Liver (tissue), 3 donors: ENCODE data around the gene BLVRA.

Experiments used
- JUND ChIP-seq, 2 donors: IDR thresholded peaks; 2 replicates each; pipeline ENCODE4 v1.6.1; 2016; ENCODE audit warnings: antibody characterized with exemption in 2 of 2
- TF ChIP-seq, protein P1 (sequence below): fragments of 150-350 bp; IDR thresholded peaks from 2 replicates; pipeline ENCODE4 v1.5.1; 2017; ENCODE audit warnings: improper control_type of control experiment, low read depth, low read length; ENCODE audit not compliant: missing input control
- donor health status: healthy.
- donor health status: healthy.

DNA sequence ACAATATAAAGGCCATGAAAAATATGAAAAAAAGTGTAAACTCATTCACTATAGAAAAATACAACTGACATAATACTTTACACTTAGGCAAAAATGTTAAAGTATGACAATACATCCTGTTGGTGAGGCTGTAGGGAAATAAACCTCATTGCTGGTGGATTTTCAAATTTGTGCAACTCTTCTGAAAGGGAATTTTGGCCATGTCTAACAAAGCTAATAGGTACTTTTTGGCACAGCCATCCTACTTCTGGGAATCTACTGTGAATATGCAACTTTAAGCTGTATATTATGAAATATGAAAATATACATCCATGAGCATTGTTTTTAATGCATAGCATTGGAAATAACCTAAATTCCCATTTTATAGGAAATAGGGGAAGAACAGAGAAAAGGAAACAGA is 15.8 kb upstream of the BLVRA start:
- TF ChIP-seq, protein P1, sequence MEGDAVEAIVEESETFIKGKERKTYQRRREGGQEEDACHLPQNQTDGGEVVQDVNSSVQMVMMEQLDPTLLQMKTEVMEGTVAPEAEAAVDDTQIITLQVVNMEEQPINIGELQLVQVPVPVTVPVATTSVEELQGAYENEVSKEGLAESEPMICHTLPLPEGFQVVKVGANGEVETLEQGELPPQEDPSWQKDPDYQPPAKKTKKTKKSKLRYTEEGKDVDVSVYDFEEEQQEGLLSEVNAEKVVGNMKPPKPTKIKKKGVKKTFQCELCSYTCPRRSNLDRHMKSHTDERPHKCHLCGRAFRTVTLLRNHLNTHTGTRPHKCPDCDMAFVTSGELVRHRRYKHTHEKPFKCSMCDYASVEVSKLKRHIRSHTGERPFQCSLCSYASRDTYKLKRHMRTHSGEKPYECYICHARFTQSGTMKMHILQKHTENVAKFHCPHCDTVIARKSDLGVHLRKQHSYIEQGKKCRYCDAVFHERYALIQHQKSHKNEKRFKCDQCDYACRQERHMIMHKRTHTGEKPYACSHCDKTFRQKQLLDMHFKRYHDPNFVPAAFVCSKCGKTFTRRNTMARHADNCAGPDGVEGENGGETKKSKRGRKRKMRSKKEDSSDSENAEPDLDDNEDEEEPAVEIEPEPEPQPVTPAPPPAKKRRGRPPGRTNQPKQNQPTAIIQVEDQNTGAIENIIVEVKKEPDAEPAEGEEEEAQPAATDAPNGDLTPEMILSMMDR = no peak
- no peak for TF ChIP-seq JUND (IDR thresholded peaks at IDR 0.05)
